ENCODE measurements around the gene MEF2A. TPM values are rescaled to one million over a fixed set of nuclear protein-coding genes. Genes with fewer than 3 reads are reported as not detected.

Gene MEF2A
- total and polyA plus RNA-seq, 10 of the 15 experiments (the other 5 are each of a cell fraction or from before 2014, with no cell fraction given) = 7.2 to 46.7 (median 35.9) TPM

DNA sequence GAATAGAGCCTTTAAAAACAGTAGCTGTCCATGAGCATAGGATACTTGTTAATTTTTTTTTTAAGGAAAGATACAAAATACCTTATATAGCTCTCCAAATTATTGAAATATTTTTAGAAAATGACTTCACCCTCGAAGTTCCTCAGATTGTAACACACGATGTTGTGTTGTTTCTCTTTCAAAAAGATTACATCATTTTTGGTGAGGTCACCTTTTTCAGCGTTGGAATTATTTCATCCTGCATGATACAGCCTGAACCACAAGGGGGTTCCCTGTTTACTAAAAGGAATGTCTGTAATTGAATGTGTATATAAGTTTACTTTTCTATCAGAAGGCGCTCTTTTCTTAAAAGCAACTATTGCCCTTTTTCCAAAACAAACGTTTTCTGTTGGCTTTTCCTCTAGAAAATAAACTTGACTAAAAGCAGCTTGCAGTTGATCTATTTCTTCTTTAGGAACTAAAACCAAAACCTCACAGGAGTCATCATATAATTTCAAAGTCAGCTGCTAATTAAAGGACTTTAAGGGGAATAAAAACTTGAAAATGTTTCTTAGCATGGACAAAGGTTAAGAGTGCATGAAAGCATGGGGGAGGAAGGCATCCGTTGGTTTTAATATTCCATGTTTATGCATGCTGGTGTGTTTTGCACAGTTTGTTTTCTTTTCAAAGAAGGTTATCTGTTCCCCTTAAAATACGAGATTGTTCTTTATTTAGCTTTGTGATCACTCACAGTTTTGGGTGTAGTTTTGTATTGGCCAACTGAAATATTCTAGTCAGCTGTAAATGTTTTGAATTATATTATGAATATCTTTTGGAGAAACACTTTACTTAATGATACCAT is 138.0 kb downstream of the MEF2A start (continued):
- no peak for TF ChIP-seq TARDBP (IDR thresholded peaks at IDR 0.05; ENCODE audit: borderline replicate concordance)
- no peak; the same call in 1 of the 2 replicates for TF ChIP-seq RAD21 (IDR thresholded peaks at IDR 0.05; ENCODE audit: insufficient read depth, low read depth, low read length)
- peak; percentile 80 for TF ChIP-seq MEF2A (IDR thresholded peaks at IDR 0.05; ENCODE audit: insufficient read depth, low read depth, low read length)
- TF ChIP-seq, protein P1, sequence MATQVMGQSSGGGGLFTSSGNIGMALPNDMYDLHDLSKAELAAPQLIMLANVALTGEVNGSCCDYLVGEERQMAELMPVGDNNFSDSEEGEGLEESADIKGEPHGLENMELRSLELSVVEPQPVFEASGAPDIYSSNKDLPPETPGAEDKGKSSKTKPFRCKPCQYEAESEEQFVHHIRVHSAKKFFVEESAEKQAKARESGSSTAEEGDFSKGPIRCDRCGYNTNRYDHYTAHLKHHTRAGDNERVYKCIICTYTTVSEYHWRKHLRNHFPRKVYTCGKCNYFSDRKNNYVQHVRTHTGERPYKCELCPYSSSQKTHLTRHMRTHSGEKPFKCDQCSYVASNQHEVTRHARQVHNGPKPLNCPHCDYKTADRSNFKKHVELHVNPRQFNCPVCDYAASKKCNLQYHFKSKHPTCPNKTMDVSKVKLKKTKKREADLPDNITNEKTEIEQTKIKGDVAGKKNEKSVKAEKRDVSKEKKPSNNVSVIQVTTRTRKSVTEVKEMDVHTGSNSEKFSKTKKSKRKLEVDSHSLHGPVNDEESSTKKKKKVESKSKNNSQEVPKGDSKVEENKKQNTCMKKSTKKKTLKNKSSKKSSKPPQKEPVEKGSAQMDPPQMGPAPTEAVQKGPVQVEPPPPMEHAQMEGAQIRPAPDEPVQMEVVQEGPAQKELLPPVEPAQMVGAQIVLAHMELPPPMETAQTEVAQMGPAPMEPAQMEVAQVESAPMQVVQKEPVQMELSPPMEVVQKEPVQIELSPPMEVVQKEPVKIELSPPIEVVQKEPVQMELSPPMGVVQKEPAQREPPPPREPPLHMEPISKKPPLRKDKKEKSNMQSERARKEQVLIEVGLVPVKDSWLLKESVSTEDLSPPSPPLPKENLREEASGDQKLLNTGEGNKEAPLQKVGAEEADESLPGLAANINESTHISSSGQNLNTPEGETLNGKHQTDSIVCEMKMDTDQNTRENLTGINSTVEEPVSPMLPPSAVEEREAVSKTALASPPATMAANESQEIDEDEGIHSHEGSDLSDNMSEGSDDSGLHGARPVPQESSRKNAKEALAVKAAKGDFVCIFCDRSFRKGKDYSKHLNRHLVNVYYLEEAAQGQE (IDR thresholded peaks at IDR 0.05; ENCODE audit: low read depth, low read length) = no peak
- TF ChIP-seq ZSCAN29 (IDR thresholded peaks at IDR 0.05) = no peak
- TF ChIP-seq MYB (IDR thresholded peaks at IDR 0.05; ENCODE audit: borderline replicate concordance, low read depth, low read length) = no peak
- peak; percentile 48 to 71; a peak in 2 of 4 replicates for TF ChIP-seq IKZF2 (IDR thresholded peaks at IDR 0.05)
- TF ChIP-seq NRF1 (conservative IDR thresholded peaks at IDR 0.05; ENCODE audit: low read depth, low read length) = no peak
- TF ChIP-seq, protein P2, sequence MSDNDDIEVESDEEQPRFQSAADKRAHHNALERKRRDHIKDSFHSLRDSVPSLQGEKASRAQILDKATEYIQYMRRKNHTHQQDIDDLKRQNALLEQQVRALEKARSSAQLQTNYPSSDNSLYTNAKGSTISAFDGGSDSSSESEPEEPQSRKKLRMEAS (IDR thresholded peaks at IDR 0.05; ENCODE audit: low read depth, low read length) = no peak
- TF ChIP-seq FOXM1 (IDR thresholded peaks at IDR 0.05; ENCODE audit: low read depth, low read length) = peak; percentile 85
- no peak for TF ChIP-seq STAT1 (conservative IDR thresholded peaks at IDR 0.05)
- TF ChIP-seq, protein P3, sequence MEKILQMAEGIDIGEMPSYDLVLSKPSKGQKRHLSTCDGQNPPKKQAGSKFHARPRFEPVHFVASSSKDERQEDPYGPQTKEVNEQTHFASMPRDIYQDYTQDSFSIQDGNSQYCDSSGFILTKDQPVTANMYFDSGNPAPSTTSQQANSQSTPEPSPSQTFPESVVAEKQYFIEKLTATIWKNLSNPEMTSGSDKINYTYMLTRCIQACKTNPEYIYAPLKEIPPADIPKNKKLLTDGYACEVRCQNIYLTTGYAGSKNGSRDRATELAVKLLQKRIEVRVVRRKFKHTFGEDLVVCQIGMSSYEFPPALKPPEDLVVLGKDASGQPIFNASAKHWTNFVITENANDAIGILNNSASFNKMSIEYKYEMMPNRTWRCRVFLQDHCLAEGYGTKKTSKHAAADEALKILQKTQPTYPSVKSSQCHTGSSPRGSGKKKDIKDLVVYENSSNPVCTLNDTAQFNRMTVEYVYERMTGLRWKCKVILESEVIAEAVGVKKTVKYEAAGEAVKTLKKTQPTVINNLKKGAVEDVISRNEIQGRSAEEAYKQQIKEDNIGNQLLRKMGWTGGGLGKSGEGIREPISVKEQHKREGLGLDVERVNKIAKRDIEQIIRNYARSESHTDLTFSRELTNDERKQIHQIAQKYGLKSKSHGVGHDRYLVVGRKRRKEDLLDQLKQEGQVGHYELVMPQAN (conservative IDR thresholded peaks at IDR 0.05) = no peak
- peak; percentile 30; the same call in 1 of the 2 replicates for TF ChIP-seq BCL11A (IDR thresholded peaks at IDR 0.05; ENCODE audit: low read depth, low read length)
- TF ChIP-seq EGR1 (IDR thresholded peaks at IDR 0.05; ENCODE audit: borderline replicate concordance in 1 of 2, low read depth in 2 of 2, low read length in 2 of 2) = no peak
- TF ChIP-seq, protein P4, sequence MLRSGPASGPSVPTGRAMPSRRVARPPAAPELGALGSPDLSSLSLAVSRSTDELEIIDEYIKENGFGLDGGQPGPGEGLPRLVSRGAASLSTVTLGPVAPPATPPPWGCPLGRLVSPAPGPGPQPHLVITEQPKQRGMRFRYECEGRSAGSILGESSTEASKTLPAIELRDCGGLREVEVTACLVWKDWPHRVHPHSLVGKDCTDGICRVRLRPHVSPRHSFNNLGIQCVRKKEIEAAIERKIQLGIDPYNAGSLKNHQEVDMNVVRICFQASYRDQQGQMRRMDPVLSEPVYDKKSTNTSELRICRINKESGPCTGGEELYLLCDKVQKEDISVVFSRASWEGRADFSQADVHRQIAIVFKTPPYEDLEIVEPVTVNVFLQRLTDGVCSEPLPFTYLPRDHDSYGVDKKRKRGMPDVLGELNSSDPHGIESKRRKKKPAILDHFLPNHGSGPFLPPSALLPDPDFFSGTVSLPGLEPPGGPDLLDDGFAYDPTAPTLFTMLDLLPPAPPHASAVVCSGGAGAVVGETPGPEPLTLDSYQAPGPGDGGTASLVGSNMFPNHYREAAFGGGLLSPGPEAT (IDR thresholded peaks at IDR 0.05; ENCODE audit: low read depth) = peak; percentile 36; the same call in 1 of the 2 replicates
- TF ChIP-seq, protein P5, sequence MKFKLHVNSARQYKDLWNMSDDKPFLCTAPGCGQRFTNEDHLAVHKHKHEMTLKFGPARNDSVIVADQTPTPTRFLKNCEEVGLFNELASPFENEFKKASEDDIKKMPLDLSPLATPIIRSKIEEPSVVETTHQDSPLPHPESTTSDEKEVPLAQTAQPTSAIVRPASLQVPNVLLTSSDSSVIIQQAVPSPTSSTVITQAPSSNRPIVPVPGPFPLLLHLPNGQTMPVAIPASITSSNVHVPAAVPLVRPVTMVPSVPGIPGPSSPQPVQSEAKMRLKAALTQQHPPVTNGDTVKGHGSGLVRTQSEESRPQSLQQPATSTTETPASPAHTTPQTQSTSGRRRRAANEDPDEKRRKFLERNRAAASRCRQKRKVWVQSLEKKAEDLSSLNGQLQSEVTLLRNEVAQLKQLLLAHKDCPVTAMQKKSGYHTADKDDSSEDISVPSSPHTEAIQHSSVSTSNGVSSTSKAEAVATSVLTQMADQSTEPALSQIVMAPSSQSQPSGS (IDR thresholded peaks at IDR 0.05; ENCODE audit: low read length) = peak; percentile 100
- no peak for TF ChIP-seq ZNF274 (IDR thresholded peaks at IDR 0.05; ENCODE audit: insufficient read depth, insufficient read length)
